Measurements from ENCODE around the gene SHLD1.

SHLD1 gene

GRCh38 chr20:5749952-5750779 lies at the start of gene SHLD1:
Gene SHLD1, plus strand, starts transcription at chr20:5750401. Its CDS starts 22,465 bp downstream, at chr20:5772866.
- TF ChIP-seq CEBPB (IDR thresholded peaks at IDR 0.05): no peak
- no peak for TF ChIP-seq NFIC (IDR thresholded peaks at IDR 0.05)
- 0 out of 2 replicates have a peak, but pooled peaks have one; percentile 26 for TF ChIP-seq TAF1 (IDR thresholded peaks at IDR 0.05; ENCODE audit: low read depth)
- no peak for TF ChIP-seq CREB1 (IDR thresholded peaks at IDR 0.05; ENCODE audit: low read depth)
- no peak for TF ChIP-seq USF1 (IDR thresholded peaks at IDR 0.05)
- TF ChIP-seq ZBTB7A (IDR thresholded peaks at IDR 0.05; ENCODE audit: low read depth): no peak
- TF ChIP-seq MAX (IDR thresholded peaks at IDR 0.05): peak; percentile 71
- TF ChIP-seq EGR1 (IDR thresholded peaks at IDR 0.05): peak; percentile 96
- TF ChIP-seq TEAD4 (IDR thresholded peaks at IDR 0.05): peak; percentile 30; the same call in 1 of the 2 replicates
- peak; percentile 99 for TF ChIP-seq YY1 (IDR thresholded peaks at IDR 0.05; ENCODE audit: low read depth)

- no peak for TF ChIP-seq FOXM1 (IDR thresholded peaks at IDR 0.05; ENCODE audit: borderline replicate concordance, low read depth)
- no peak for TF ChIP-seq YY1 (IDR thresholded peaks at IDR 0.05; ENCODE audit: low read depth)
- TF ChIP-seq EGR1 (IDR thresholded peaks at IDR 0.05): no peak
- TF ChIP-seq TAF1 (IDR thresholded peaks at IDR 0.05; ENCODE audit: low read depth): no peak
- no peak for TF ChIP-seq MAX (IDR thresholded peaks at IDR 0.05)
These were observed 46.5 kb upstream of the SHLD1 start for GRCh38 chr20:5703681-5704101.

- TF ChIP-seq REST (IDR thresholded peaks at IDR 0.05; ENCODE audit: low read depth) (no peak), MAX (IDR thresholded peaks at IDR 0.05) (no peak), EP300 (IDR thresholded peaks at IDR 0.05; ENCODE audit: borderline replicate concordance) (no peak), ZBTB7A (IDR thresholded peaks at IDR 0.05; ENCODE audit: low read depth) (no peak), FOXM1 (IDR thresholded peaks at IDR 0.05; ENCODE audit: borderline replicate concordance, low read depth) (no peak), CREB1 (IDR thresholded peaks at IDR 0.05; ENCODE audit: low read depth) (no peak), USF1 (IDR thresholded peaks at IDR 0.05) (no peak), YY1 (IDR thresholded peaks at IDR 0.05; ENCODE audit: low read depth) (no peak), CEBPB (IDR thresholded peaks at IDR 0.05) (no peak), TAF1 (IDR thresholded peaks at IDR 0.05; ENCODE audit: low read depth) (no peak), EGR1 (IDR thresholded peaks at IDR 0.05) (no peak), TCF12 (IDR thresholded peaks at IDR 0.05; ENCODE audit: low read depth) (no peak), NFIC (IDR thresholded peaks at IDR 0.05) (no peak)
These were observed 44.4 kb upstream of the SHLD1 start for GRCh38 chr20:5705827-5706226.

- TF ChIP-seq ZBTB7A (IDR thresholded peaks at IDR 0.05; ENCODE audit: low read depth): no peak
- TF ChIP-seq TAF1 (IDR thresholded peaks at IDR 0.05; ENCODE audit: low read depth): no peak
- TF ChIP-seq CEBPB (IDR thresholded peaks at IDR 0.05): no peak
- no peak for TF ChIP-seq REST (IDR thresholded peaks at IDR 0.05; ENCODE audit: low read depth)
- TF ChIP-seq YY1 (IDR thresholded peaks at IDR 0.05; ENCODE audit: low read depth): no peak
These were observed 43.4 kb upstream of the SHLD1 start for GRCh38 chr20:5706797-5707196.

GRCh38 chr20:5710551-5710950 lies 39.6 kb upstream of the SHLD1 start:
- TF ChIP-seq TEAD4 (IDR thresholded peaks at IDR 0.05): no peak
- TF ChIP-seq TCF12 (IDR thresholded peaks at IDR 0.05; ENCODE audit: low read depth): no peak
- TF ChIP-seq RAD21 (IDR thresholded peaks at IDR 0.05; ENCODE audit: low read depth): no peak
- no peak for TF ChIP-seq MAX (IDR thresholded peaks at IDR 0.05)
- TF ChIP-seq REST (IDR thresholded peaks at IDR 0.05; ENCODE audit: low read depth): no peak
- TF ChIP-seq CREB1 (IDR thresholded peaks at IDR 0.05; ENCODE audit: low read depth): no peak
- no peak for TF ChIP-seq ZBTB7A (IDR thresholded peaks at IDR 0.05; ENCODE audit: low read depth)
- no peak for TF ChIP-seq TAF1 (IDR thresholded peaks at IDR 0.05; ENCODE audit: low read depth)
- no peak for TF ChIP-seq CEBPB (IDR thresholded peaks at IDR 0.05)
- TF ChIP-seq YY1 (IDR thresholded peaks at IDR 0.05; ENCODE audit: low read depth): no peak
- TF ChIP-seq USF1 (IDR thresholded peaks at IDR 0.05): no peak
- no peak for TF ChIP-seq EP300 (IDR thresholded peaks at IDR 0.05; ENCODE audit: borderline replicate concordance)

All from Ishikawa (cell line).